ENCODE measurements around the gene MYBPH.
A peak's percentile ranks its signal among the peaks of the same experiment; 100 is the strongest.

The MYBPH gene

GRCh38 chr1:203153051-203153988, 22.3 kb downstream of the MYBPH start:
- Histone ChIP-seq H2AFZ (ENCODE audit: low read length) (no peak overlapping the region), H3K4me1 (ENCODE audit: insufficient read depth, low read length, poor library complexity, severe bottlenecking) (peaks cover 29% of the 10 kb centered on the region), H3K27me3 (ENCODE audit: insufficient read depth, low read length, poor library complexity, severe bottlenecking) (no peaks in the 10 kb centered on the region), H3K9ac (ENCODE audit: low read depth, low read length, poor library complexity, severe bottlenecking) (peak overlapping the region; percentile 47), H3K36me3 (ENCODE audit: insufficient read depth, low read length) (no peaks in the 10 kb centered on the region), H3K4me2 (ENCODE audit: low read depth, low read length, poor library complexity, severe bottlenecking) (peak overlapping the region; percentile 58), H3F3A (ENCODE audit: low read depth) (no peaks in the 10 kb centered on the region), H4K20me1 (ENCODE audit: insufficient read depth, low read length, poor library complexity, severe bottlenecking) (no peaks in the 10 kb centered on the region), H3K9me3 (ENCODE audit: insufficient read depth, low read depth, low read length) (no peaks in the 10 kb centered on the region), H3K9me2 (replicated peaks; ENCODE audit: low read depth, low read length) (no peaks in the 10 kb centered on the region), H3K4me3 (ENCODE audit: low read length, poor library complexity, severe bottlenecking) (peak overlapping the region; percentile 23), H3K79me2 (ENCODE audit: insufficient read depth, low read length) (no peaks in the 10 kb centered on the region)
- TF ChIP-seq EZH2phosphoT487 (IDR thresholded peaks at IDR 0.05; ENCODE audit: borderline replicate concordance) (no peak), CTCF (conservative IDR thresholded peaks at IDR 0.05; ENCODE audit: low read length) (no peak)

GRCh38 chr1:203152158-203153034, 23.2 kb downstream of the MYBPH start:
- no peaks in the 10 kb centered on the region for H4K20me1 ChIP-seq (ENCODE audit: insufficient read depth, low read length, poor library complexity, severe bottlenecking)
- H3K9me3 ChIP-seq (ENCODE audit: insufficient read depth, low read depth, low read length) = no peaks in the 10 kb centered on the region
- no peaks in the 10 kb centered on the region for H3K79me2 ChIP-seq (ENCODE audit: insufficient read depth, low read length)
- no peaks in the 10 kb centered on the region for H3K27me3 ChIP-seq (ENCODE audit: insufficient read depth, low read length, poor library complexity, severe bottlenecking)
- H3K9ac ChIP-seq (ENCODE audit: low read depth, low read length, poor library complexity, severe bottlenecking) = peak overlapping the region; percentile 47
- no peaks in the 10 kb centered on the region for H3K9me2 ChIP-seq (replicated peaks; ENCODE audit: low read depth, low read length)
- H3K4me3 ChIP-seq (ENCODE audit: low read length, poor library complexity, severe bottlenecking) = no peak overlapping the region
- H3K36me3 ChIP-seq (ENCODE audit: insufficient read depth, low read length) = no peaks in the 10 kb centered on the region
- peaks cover 29% of the 10 kb centered on the region for H3K4me1 ChIP-seq (ENCODE audit: insufficient read depth, low read length, poor library complexity, severe bottlenecking)
- no peak overlapping the region for H2AFZ ChIP-seq (ENCODE audit: low read length)
- peak overlapping the region; percentile 58 for H3K4me2 ChIP-seq (ENCODE audit: low read depth, low read length, poor library complexity, severe bottlenecking)
- TF ChIP-seq EZH2phosphoT487 (IDR thresholded peaks at IDR 0.05; ENCODE audit: borderline replicate concordance) = no peak
- TF ChIP-seq CTCF (conservative IDR thresholded peaks at IDR 0.05; ENCODE audit: low read length) = no peak
- H3F3A ChIP-seq (ENCODE audit: low read depth) = no peaks in the 10 kb centered on the region

GRCh38 chr1:203151362-203152157, 24.1 kb downstream of the MYBPH start:
- Histone ChIP-seq H3K4me2 (ENCODE audit: low read depth, low read length, poor library complexity, severe bottlenecking) (no peak overlapping the region), H4K20me1 (ENCODE audit: insufficient read depth, low read length, poor library complexity, severe bottlenecking) (no peaks in the 10 kb centered on the region), H3K9me3 (ENCODE audit: insufficient read depth, low read depth, low read length) (no peaks in the 10 kb centered on the region), H3K4me3 (ENCODE audit: low read length, poor library complexity, severe bottlenecking) (no peak overlapping the region), H3K9me2 (replicated peaks; ENCODE audit: low read depth, low read length) (no peaks in the 10 kb centered on the region), H3K79me2 (ENCODE audit: insufficient read depth, low read length) (no peaks in the 10 kb centered on the region), H3F3A (ENCODE audit: low read depth) (no peaks in the 10 kb centered on the region), H3K9ac (ENCODE audit: low read depth, low read length, poor library complexity, severe bottlenecking) (no peak overlapping the region), H2AFZ (ENCODE audit: low read length) (no peak overlapping the region), H3K36me3 (ENCODE audit: insufficient read depth, low read length) (no peaks in the 10 kb centered on the region), H3K27me3 (ENCODE audit: insufficient read depth, low read length, poor library complexity, severe bottlenecking) (no peaks in the 10 kb centered on the region), H3K4me1 (ENCODE audit: insufficient read depth, low read length, poor library complexity, severe bottlenecking) (peaks cover 29% of the 10 kb centered on the region)
- TF ChIP-seq EZH2phosphoT487 (IDR thresholded peaks at IDR 0.05; ENCODE audit: borderline replicate concordance) (no peak), CTCF (conservative IDR thresholded peaks at IDR 0.05; ENCODE audit: low read length) (no peak)
